HG03139 (cell line): ENCODE measurements around the gene JADE2.

Experiments used
- ATAC-seq: cut with Tn5 transposase; IDR thresholded peaks from one replicate; pipeline ENCODE4 v1.9.1; 2021; ENCODE audit not compliant: unreplicated experiment

The JADE2 gene

DNA sequence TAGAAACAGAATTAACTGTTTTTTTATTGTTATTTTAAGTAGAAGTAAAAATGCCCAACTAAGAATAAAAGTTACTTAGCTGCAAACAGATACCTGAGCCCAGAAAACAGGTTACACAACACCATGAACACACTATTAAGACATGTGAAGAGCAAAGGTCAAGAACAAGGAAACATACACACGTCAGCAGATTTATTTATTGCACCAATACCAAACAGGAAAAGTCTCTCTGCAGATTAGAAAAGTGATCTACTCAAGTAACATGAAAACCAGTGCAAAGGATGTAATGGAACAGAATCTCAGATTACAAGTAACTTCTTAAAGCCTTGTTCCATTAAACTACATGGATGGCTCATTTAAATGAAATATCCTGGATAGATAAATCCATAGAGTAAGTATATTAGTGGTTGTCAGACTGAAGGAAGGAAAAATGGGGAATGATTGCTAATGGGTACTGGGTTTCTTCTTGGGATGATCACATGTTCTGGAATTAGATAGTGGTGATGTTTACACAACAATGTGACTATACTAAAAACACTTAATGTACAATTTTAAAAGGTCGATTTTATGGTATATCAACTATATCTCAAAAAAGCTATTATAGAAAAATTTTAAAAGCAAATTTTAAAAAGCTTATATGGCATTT, 101.0 kb downstream of the JADE2 start:
- no peak for ATAC-seq
